PC-3 (cell line): Measurements from ENCODE around the gene COPS3. TPM values are rescaled to one million over a fixed set of nuclear protein-coding genes. Genes with fewer than 3 reads are reported as not detected.

Source experiments
- ATAC-seq: fragments of 200-7000 bp; cut with Tn5 transposase; 2 replicates; pipeline ENCODE4 v1.9.1; 2020; ENCODE audit warnings: mild to moderate bottlenecking, moderate library complexity
- BruUV-seq: library from RNA; stranded (reverse); fragments of 400-500 nt; replicated peaks from 2 replicates; lab custom pipeline; 2021; lab: Mats Ljungman, UMichigan
- CTCF ChIA-PET: fragments of 300-600 bp; sonication (Branson Sonifier 250); formaldehyde crosslinking; loops from one replicate; lab custom pipeline; 2022; ENCODE audit warnings: antibody characterized with exemption; lab: Charles Lee
- POLR2A ChIA-PET: fragments of 300-600 bp; sonication (Branson Sonifier 250); formaldehyde crosslinking; loops from one replicate; lab custom pipeline; 2022; ENCODE audit warnings: antibody characterized with exemption; ENCODE audit not compliant: unreplicated experiment; lab: Charles Lee
- DNase-seq: peaks from one replicate; pipeline ENCODE4 v3.0.0-alpha.2; 2015
- H2AFZ ChIP-seq: fragments of 300-600 bp; sonication (generic); 2 replicates; pipeline ENCODE4 v1.6.0; 2016; ENCODE audit warnings: antibody characterized with exemption, low read length
- H3F3A ChIP-seq: fragments of 300-600 bp; sonication (generic); one replicate; pipeline ENCODE4 v1.6.0; 2017; ENCODE audit warnings: antibody characterized with exemption, low read length, control low read depth, mild to moderate bottlenecking; ENCODE audit not compliant: unreplicated experiment
- H3K27ac ChIP-seq: fragments of 300-600 bp; sonication (generic); 2 replicates; pipeline ENCODE4 v1.5.1; 2016; ENCODE audit warnings: mild to moderate bottlenecking, low read length
- H3K27me3 ChIP-seq: fragments of 300-600 bp; sonication (generic); 2 replicates; pipeline ENCODE4 v1.6.1; 2016; ENCODE audit warnings: low read length, mixed read lengths
- H3K36me3 ChIP-seq: fragments of 300-600 bp; sonication (generic); 2 replicates; pipeline ENCODE4 v1.6.1; 2016; ENCODE audit warnings: low read depth, mixed run types, low read length, mixed read lengths
- H3K4me1 ChIP-seq: fragments of 300-600 bp; sonication (generic); 2 replicates; pipeline ENCODE4 v1.5.1; 2016; ENCODE audit warnings: low read length; ENCODE audit not compliant: insufficient read depth
- H3K4me2 ChIP-seq: fragments of 300-600 bp; sonication (generic); 2 replicates; pipeline ENCODE4 v1.6.0; 2016; ENCODE audit warnings: low read length
- H3K4me3 ChIP-seq: fragments of 300-600 bp; sonication (generic); 2 replicates; pipeline ENCODE4 v1.5.1; 2016; ENCODE audit warnings: mild to moderate bottlenecking, low read length, mixed read lengths
- H3K79me2 ChIP-seq: fragments of 300-600 bp; sonication (generic); 2 replicates; pipeline ENCODE4 v1.6.1; 2017; ENCODE audit warnings: low read length, mixed read lengths
- H3K9ac ChIP-seq: fragments of 300-600 bp; sonication (generic); 2 replicates; pipeline ENCODE4 v1.6.0; 2016; ENCODE audit warnings: mild to moderate bottlenecking, low read length
- H3K9me2 ChIP-seq: fragments of 300-600 bp; sonication (generic); replicated peaks from 2 replicates; pipeline ENCODE4 v1.6.1; 2016; ENCODE audit warnings: mixed run types, low read length, mixed read lengths
- H3K9me3 ChIP-seq: fragments of 300-600 bp; sonication (generic); 2 replicates; pipeline ENCODE4 v1.6.1; 2016; ENCODE audit warnings: low read length, mixed read lengths
- H4K20me1 ChIP-seq: fragments of 300-600 bp; sonication (generic); 2 replicates; pipeline ENCODE4 v1.6.1; 2016; ENCODE audit warnings: low read length, mixed read lengths
- CTCF ChIP-seq: fragments of 300-600 bp; sonication (generic); conservative IDR thresholded peaks from 2 replicates; pipeline ENCODE4 v1.5.1; 2017; ENCODE audit warnings: antibody characterized with exemption, low read depth, mild to moderate bottlenecking, low read length
- EZH2 ChIP-seq: fragments of 300-600 bp; sonication (generic); IDR thresholded peaks from one replicate; pipeline ENCODE4 v1.6.1; 2017; ENCODE audit warnings: antibody characterized with exemption, mild to moderate bottlenecking, low read length; ENCODE audit not compliant: unreplicated experiment
- EZH2phosphoT487 ChIP-seq: fragments of 300-600 bp; sonication (generic); IDR thresholded peaks from 2 replicates; pipeline ENCODE4 v1.6.1; 2018; ENCODE audit warnings: mild to moderate bottlenecking, antibody characterized with exemption, low read length, borderline replicate concordance
- intact Hi-C: fragments of 100-400 bp; cut with micrococcal nuclease; formaldehyde crosslinking; loops from 2 replicates; pipeline ENCODE4 v1.9.0; 2023
- total RNA-seq: library from RNA; depleted of rRNA; stranded (reverse); fragments of >200 nt; gene quantifications from 2 replicates; pipeline ENCODE4 v1.2.3, GENCODE V29; 2014

COPS3 gene
- total RNA-seq, 1 experiment from 2014 or later = 205 TPM

GRCh38 chr17:17229416-17230384 lies 51.3 kb downstream of the COPS3 start:
- Histone ChIP-seq H2AFZ (no peak overlapping the region), H3K36me3 (peaks cover 46% of the 10 kb centered on the region), H3K27ac (no peak overlapping the region), H3K79me2 (peaks cover 24% of the 10 kb centered on the region), H3F3A (no peaks in the 10 kb centered on the region), H4K20me1 (no peaks in the 10 kb centered on the region), H3K4me2 (no peak overlapping the region), H3K9me3 (no peaks in the 10 kb centered on the region), H3K27me3 (no peaks in the 10 kb centered on the region), H3K9ac (no peak overlapping the region), H3K4me3 (no peak overlapping the region), H3K4me1 (no peaks in the 10 kb centered on the region), H3K9me2 (no peaks in the 10 kb centered on the region)
- DNase-seq (no peak), ATAC-seq (no peak)
- CTCF ChIA-PET = no interaction called here
- no TSS peak for BruUV-seq
- TF ChIP-seq EZH2phosphoT487 = no peak
- TF ChIP-seq EZH2 = no peak
- TF ChIP-seq CTCF = no peak
- POLR2A ChIA-PET = no interaction called here
- intact Hi-C loops = no loop called here

- BruUV-seq = no TSS peak
- TF ChIP-seq EZH2phosphoT487 (no peak), EZH2 (no peak), CTCF (no peak)
- Histone ChIP-seq H3K27me3 (no peaks in the 10 kb centered on the region), H3K27ac (no peak overlapping the region), H2AFZ (no peak overlapping the region), H3K9ac (no peak overlapping the region), H3K79me2 (peaks cover 14% of the 10 kb centered on the region), H3K4me1 (no peaks in the 10 kb centered on the region), H4K20me1 (no peaks in the 10 kb centered on the region), H3K9me2 (no peaks in the 10 kb centered on the region), H3F3A (no peaks in the 10 kb centered on the region), H3K4me2 (no peak overlapping the region), H3K9me3 (no peaks in the 10 kb centered on the region), H3K4me3 (no peak overlapping the region), H3K36me3 (peaks cover 52% of the 10 kb centered on the region)
- ChIA-PET CTCF (no interaction called here), POLR2A (no interaction called here)
- DNase-seq = no peak
- ATAC-seq = no peak
- intact Hi-C loops = no loop called here
Observed at GRCh38 chr17:17228521-17229279, 52.3 kb downstream of the COPS3 start.
